ENCODE measurements around the gene LPCAT2.
A peak's percentile ranks its signal among the peaks of the same experiment; 100 is the strongest.

- TF ChIP-seq POLR2AphosphoS5 (IDR thresholded peaks at IDR 0.05; ENCODE audit: insufficient read depth, low read depth, low read length) (peak; percentile 80), CTCF (IDR thresholded peaks at IDR 0.05; ENCODE audit: extremely low read depth in 1 of 2, insufficient read depth in 1 of 2, low read depth in 1 of 2, low read length in 2 of 2) (no peak), MYC (IDR thresholded peaks at IDR 0.05; ENCODE audit: low read depth, low read length) (peak; percentile 85), POLR2A (IDR thresholded peaks at IDR 0.05; ENCODE audit: low read depth, low read length) (peak; percentile 61), MAX (IDR thresholded peaks at IDR 0.05; ENCODE audit: insufficient read depth, insufficient read length) (peak; percentile 52), JUN (IDR thresholded peaks at IDR 0.05; ENCODE audit: borderline replicate concordance, insufficient read depth, insufficient read length, low read depth) (peak; percentile 78)
Observed at GRCh38 chr16:55499951-55500529, 8.8 kb upstream of the LPCAT2 start.
